Middle frontal gyrus (tissue), 1 donor: ENCODE results near the gene AFM.

Experiments used
- DNase-seq: peaks from one replicate; pipeline ENCODE4 v3.0.0-alpha.2; 2015; ENCODE audit warnings: low spot score; ENCODE audit errors: extremely low spot score

The AFM gene

GRCh38 chr4:73450398-73451004, 31.0 kb upstream of the AFM start:
- DNase-seq, result no peak

DNA sequence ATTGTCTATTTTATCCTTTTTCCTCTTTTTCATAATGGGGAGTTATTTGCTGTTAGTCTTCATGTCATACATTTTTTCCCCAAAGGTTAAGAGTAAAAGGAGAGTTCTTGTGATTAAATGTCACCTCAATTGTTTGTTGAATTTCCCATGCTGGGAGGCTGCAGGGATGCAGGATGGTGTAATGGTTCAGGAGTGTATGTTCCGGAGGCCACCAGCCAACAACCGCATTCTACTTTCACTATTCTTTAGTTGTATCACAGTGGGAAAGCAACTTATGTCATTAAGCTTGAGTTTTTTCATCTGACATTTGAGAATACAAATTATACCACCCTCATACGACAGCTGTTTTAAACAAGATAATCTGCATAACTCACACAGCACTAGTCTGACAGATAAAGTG, 30.1 kb upstream of the AFM start:
- DNase-seq, result no peak

- no peak for DNase-seq
Observed at GRCh38 chr4:73451981-73452747, 29.4 kb upstream of the AFM start.

DNA sequence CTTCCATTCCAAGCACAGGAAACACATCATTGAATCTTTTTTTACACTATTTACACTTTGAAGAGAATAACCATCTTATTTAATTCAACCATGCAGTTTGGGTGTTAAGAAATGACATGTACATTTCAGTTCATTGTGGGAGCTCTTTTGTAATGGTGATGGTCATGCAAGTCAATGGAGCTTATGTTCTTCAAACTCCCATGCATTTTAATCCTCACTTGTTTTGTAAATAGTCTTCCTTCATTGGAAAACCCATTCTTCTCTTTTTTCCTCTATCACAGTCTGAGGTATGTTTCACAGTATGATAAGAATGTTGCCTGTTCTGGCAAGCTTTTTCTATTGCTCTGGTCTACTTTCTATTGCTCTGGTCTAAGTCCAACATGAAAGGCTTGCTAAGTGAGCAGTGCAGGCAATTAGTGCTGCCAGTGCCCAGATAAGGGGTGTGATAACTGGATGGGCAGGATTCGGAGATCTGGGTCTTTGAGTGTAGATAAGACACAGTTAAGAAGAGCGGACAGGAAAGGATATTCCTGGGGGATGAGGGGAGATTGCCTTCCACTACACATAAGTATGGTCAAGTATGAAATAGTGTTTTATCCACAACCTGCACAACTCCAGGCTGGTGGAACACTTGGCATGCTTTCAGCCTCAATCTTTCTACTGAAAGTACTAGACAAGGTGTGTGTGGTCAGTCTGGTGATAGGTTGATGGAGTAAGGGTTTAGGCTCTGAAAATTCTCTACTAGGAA, 28.4 kb upstream of the AFM start:
- DNase-seq, result no peak

GRCh38 chr4:73453701-73454005, 27.9 kb upstream of the AFM start:
- no peak for DNase-seq

DNA sequence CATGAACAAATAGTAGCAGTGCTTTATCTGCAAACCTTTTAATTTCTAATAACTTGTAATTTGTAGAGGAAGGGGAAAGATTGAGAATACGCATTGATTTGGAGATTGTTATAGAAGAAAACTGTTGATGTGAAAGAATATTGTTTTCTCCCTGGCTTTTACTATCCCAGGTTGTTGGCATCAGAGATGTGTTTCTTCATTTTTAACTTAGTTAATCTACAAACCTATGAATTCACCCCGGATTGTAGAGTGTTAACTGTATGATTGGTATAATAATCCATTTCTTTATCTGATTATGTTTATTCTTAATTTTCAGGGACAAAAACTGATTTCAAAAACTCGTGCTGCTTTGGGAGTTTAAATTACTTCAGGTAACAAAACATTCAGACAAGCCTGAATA, 26.6 kb upstream of the AFM start:
- no peak for DNase-seq

DNA sequence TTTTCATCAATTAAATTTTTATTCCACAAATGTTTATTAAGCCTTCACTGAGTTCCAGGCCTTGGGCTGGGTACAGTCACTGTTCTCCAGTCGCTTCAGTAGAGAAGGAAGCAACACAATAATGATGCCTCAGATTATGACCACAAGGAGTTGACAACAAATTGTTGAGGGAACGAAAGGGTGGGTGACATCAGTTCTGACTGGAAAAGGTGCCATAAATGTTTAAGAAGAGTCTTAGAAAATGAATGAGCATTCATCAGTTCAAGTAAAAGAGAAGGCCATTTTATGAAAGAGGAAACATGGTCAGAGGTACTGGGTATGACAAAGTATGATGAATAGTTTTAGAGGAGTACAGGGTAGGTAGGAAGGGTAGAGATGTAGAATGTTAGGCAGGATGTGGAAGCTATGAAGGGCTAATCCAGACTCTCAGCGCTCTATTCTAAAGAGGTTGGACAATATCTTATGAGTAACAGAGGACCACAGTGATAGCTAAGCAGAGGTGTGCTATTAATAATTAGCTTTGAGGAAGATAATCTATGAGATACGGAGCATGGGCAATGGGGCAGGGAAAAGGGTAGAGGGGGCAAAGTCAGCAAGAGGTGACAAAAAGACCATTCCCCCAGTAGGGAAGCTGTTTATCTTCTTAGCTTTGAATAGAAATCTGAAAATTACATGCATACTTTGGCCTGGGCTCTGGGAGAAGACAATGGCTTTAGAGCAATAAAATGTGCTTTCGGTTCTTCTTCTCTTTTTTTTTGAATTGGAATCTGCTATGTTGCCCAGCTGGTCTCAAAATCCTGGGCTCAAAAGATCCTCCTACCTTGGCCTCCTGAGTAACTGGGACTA, 25.1 kb upstream of the AFM start:
- DNase-seq, result no peak

DNA sequence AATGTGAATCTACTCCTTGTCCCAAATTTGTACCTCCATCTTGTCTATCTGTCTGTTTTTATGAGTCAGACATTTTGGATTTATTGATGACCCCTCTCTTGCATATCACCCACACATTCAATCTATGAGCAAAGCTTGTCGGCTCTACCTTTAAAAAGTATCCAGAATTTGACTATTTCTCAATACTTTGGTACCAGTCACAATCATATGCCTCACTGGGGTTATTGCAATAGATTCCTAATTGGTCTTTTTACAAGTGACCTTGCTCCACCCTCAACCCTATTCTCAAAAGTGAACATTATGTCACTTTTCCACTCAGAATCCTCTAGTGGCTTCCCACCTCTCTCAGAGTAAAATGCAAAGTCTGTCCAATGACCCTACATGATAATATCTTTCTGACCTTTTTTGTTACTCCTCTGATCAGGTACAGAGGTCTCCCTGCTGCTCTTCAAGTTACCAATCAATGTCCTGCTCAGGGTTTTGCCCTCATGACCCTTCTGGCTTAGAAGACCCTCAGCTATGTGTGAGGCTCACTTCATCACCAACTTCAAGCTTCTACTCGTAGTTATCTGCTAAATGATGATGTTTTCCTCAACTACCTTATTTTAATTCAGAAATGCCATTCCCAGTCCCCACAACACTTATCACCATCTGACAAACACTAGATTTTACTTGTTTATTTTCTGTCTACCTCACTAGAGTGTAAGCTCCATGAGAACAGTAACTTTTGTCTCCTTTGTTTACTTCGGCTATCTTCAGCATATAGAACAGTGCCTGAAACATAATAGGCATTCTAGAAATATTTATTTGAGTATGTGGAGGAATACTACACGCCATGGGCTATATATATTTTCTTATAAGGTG, 23.1 kb upstream of the AFM start:
- DNase-seq, result no peak

DNA sequence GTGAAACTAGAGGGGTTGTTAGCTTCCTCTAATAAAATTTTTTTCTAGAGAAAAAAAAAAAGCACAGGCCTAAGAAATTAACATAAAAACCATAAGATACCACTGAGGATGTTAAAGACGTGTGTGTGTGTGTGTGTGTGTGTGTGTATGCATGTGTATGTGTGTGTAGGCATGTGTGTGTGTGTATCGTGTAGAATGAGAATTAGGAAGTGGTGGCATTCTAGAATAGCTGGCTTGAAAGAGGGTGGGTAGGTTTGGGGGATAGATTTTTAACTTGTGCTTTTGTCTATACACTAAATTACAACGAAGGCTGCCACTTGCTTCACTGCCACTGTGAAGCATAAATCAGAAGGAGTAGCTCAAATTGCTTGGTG, 22.5 kb upstream of the AFM start:
- DNase-seq, result no peak

DNA sequence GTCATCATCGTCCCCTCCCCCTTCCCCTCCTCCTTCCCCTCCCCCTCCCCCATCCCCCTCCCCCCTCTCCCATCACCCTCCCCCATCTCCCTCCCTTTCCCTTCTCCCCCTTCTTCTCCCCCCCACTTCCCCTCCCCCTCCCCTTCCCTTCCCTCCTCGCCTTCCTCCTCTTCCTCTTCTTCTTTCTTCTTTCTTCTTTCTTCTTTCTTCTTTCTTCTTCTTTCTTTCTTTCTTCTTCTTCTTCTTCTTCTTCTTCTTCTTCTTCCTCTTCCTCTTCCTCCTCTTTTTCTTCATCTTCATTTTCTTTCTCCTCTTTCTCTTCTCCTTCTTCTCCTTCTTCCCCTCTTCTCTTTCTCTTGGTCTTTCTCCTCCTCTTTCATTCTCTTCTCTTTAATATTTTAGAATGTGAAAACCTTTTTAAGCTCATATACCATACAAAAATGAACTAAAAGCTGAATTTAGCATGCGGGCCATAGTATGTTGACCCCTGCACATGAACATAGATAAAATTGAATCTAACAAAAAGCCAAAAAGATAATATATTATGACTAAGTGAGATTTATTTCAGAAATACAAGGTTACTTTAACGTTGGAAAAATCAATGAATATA, 20.5 kb upstream of the AFM start:
- DNase-seq, result no peak

DNA sequence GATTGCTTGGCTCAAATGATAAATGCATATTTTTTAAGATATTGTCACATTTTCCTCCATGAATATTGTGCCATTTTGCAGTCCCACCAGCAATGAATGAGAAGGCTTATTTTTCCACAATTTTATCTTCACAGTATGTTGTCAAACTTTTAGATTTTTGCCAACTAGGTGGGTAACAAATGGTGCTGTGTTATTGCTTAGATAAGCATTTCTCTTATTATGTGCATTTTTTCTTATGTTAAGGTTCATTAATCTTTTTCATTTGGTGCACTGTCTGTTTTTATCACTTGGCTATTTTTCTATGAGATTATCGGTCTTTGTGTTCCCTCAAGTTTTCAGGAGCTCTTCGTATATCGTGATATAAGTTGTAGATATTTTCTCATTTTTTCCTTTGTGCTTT, 13.4 kb upstream of the AFM start:
- DNase-seq, result no peak

DNA sequence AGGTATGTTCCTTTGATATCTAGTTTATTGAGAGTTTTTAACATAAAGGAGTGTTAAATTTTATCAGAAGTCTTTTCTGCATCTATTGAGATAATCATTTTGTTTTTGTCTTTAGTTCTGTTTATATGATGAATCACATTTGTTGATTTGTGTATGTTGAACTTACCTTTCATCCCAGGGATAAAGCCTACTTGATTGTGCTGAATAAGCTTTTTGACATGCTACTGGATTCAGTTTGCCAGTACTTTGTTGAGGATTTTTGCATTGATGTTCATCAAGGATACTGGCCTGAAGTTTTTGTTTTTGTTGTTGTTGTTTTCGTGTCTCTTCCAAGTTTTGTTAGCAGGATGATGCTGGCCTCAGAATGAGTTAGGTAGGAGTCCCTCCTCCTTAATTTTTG, 10.8 kb upstream of the AFM start:
- DNase-seq, result no peak

- no peak for DNase-seq
Observed at GRCh38 chr4:73477176-73477575, 4.4 kb upstream of the AFM start.

- DNase-seq, result no peak
Observed at GRCh38 chr4:73479323-73479722, 2.2 kb upstream of the AFM start.

- DNase-seq, result no peak
Observed at GRCh38 chr4:73485085-73485484, 3.5 kb downstream of the AFM start.

DNA sequence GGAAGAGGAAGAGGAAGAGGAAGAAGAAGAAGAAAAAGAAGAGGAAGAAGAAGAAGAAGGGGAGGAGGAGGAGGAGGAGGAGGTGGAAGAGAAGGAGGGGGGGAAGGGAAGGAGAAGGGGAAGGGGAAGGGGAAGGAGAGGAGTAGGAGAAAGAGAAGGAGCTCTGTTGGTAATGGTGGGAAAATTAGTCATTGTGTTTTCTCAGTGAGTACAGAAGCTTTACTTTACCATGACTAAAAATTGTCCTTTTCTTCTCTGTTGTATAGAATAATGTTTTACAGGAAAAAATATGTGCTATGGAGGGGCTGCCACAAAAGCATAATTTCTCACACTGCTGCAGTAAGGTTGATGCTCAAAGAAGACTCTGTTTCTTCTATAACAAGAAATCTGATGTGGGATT, 4.1 kb downstream of the AFM start:
- DNase-seq, result no peak

GRCh38 chr4:73486497-73486896, 5.0 kb downstream of the AFM start:
- no peak for DNase-seq

DNA sequence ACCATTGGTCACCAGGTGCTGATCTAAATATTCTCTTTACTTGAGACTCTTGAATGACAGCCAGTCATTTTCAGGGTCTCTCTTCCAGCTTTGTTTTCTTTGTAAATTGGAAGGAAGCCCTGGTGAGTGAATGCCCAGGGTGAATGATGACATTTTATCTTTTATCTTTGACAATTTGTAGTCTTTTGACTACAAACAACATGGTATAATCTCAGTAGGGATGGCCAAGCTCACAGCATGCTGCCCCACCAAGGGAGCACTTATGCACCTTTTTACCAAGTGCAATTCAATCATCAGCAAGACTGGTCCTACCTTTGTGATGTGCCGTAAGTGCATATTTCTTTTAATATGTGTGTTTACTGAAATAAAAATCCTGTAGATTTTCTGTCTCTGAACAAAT, 5.7 kb downstream of the AFM start:
- no peak for DNase-seq

DNA sequence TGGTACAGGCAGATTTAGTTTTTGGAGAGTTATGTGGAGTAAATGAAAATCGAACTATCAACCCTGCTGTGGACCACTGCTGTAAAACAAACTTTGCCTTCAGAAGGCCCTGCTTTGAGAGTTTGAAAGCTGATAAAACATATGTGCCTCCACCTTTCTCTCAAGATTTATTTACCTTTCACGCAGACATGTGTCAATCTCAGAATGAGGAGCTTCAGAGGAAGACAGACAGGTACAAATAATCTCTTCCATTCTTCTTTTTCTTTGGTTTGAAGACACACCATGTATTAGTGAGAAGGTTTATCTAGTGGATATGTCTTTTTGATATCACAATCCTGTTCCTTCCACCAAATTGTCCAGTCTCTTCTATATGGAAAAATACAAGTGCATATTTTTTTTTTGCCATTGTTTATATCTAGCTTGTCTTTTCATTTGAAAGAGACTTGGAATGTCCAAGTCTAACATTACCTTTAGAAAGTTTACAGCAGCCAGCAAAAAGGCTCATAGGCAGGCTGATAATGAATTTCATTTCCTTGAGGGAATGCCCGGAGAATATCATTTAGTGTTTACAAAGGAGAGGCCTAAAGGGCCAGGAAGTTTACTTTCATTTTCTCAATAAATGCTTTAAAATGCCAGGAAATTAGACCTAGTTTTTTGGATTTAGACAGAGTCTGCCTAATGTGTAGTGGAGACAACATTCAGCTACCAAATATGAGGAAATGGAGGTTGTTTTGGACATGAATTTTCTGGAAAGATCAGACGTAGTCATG, 18.6 kb downstream of the AFM start:
- no peak for DNase-seq
